ENCODE measurements around the gene ZFAND6. TPM values are rescaled to one million over a fixed set of nuclear protein-coding genes. Genes with fewer than 3 reads are reported as not detected.

ZFAND6 gene
- total and polyA plus RNA-seq, 10 of the 15 experiments (the other 5 are each of a cell fraction or from before 2014, with no cell fraction given) = 78.9 to 179 (median 135) TPM

GRCh38 chr15:80019168-80019745, 40.2 kb upstream of the ZFAND6 start (continued):
- TF ChIP-seq NR2C2 (IDR thresholded peaks at IDR 0.05; ENCODE audit: borderline replicate concordance, control insufficient read depth, insufficient read length, low read depth) (no peak), ZSCAN29 (IDR thresholded peaks at IDR 0.05) (no peak), PAX8 (IDR thresholded peaks at IDR 0.05) (no peak), EP300 (IDR thresholded peaks at IDR 0.05; ENCODE audit: borderline replicate concordance in 1 of 2, control insufficient read depth in 1 of 2, low read depth in 2 of 2, low read length in 2 of 2) (peak; percentile 8 to 43; a peak in 1 of 4 replicates), FOXK2 (IDR thresholded peaks at IDR 0.05) (no peak), NR2C1 (IDR thresholded peaks at IDR 0.05) (no peak), MEF2A (IDR thresholded peaks at IDR 0.05; ENCODE audit: insufficient read depth, low read depth, low read length) (peak; percentile 72; the same call in 1 of the 2 replicates), CBFB (IDR thresholded peaks at IDR 0.05; ENCODE audit: low read depth) (no peak), RB1 (IDR thresholded peaks at IDR 0.05; ENCODE audit: borderline replicate concordance) (no peak), MEF2B (IDR thresholded peaks at IDR 0.05; ENCODE audit: partially characterized antibody, poor library complexity, severe bottlenecking) (no peak), ATF2 (IDR thresholded peaks at IDR 0.05; ENCODE audit: low read length) (0 out of 2 replicates have a peak, but pooled peaks have one; percentile 58), HDAC6 (IDR thresholded peaks at IDR 0.05; ENCODE audit: unreplicated experiment) (no peak), SMAD5 (IDR thresholded peaks at IDR 0.05; ENCODE audit: low read depth) (peak; percentile 44; the same call in 1 of the 2 replicates), YY1 (IDR thresholded peaks at IDR 0.05; ENCODE audit: low read depth, low read length) (peak; percentile 58; the same call in 1 of the 2 replicates), ELK1 (IDR thresholded peaks at IDR 0.05; ENCODE audit: low read depth, low read length) (no peak), SRF (IDR thresholded peaks at IDR 0.05; ENCODE audit: low read depth in 2 of 2, low read length in 2 of 2) (no peak), RUNX3 (IDR thresholded peaks at IDR 0.05; ENCODE audit: low read length) (peak; percentile 68; the same call in 1 of the 2 replicates), BRCA1 (IDR thresholded peaks at IDR 0.05; ENCODE audit: low read depth, low read length) (no peak), CHD2 (IDR thresholded peaks at IDR 0.05; ENCODE audit: borderline replicate concordance, low read depth, low read length) (no peak), POLR2AphosphoS5 (IDR thresholded peaks at IDR 0.05; ENCODE audit: low read length) (no peak), TARDBP (IDR thresholded peaks at IDR 0.05; ENCODE audit: borderline replicate concordance) (no peak), ETV6 (conservative IDR thresholded peaks at IDR 0.05 in 1 of 2, IDR thresholded peaks at IDR 0.05 in 1 of 2; ENCODE audit: borderline replicate concordance in 1 of 2, low read depth in 1 of 2) (no peak), HDGF (IDR thresholded peaks at IDR 0.05) (no peak), BCL11A (IDR thresholded peaks at IDR 0.05; ENCODE audit: low read depth, low read length) (0 out of 2 replicates have a peak, but pooled peaks have one; percentile 16), RAD21 (IDR thresholded peaks at IDR 0.05; ENCODE audit: insufficient read depth, low read depth, low read length) (no peak), RELB (IDR thresholded peaks at IDR 0.05; ENCODE audit: low read depth) (peak; percentile 41; the same call in 1 of the 2 replicates), GABPA (IDR thresholded peaks at IDR 0.05; ENCODE audit: low read depth) (0 out of 2 replicates have a peak, but pooled peaks have one; percentile 15), ATF3 (IDR thresholded peaks at IDR 0.05; ENCODE audit: borderline replicate concordance, extremely low read depth, low read depth, low read length) (no peak)

Data from GM12878 (cell line).